ENCODE measurements around the gene SPOCK3. TPM values are rescaled to one million over a fixed set of nuclear protein-coding genes. Genes with fewer than 3 reads are reported as not detected.

SPOCK3 gene
- total RNA-seq, 4 donors from 2014 or later = 0.16 to 0.58 (median 0.36) TPM; not detected in 1

DNA sequence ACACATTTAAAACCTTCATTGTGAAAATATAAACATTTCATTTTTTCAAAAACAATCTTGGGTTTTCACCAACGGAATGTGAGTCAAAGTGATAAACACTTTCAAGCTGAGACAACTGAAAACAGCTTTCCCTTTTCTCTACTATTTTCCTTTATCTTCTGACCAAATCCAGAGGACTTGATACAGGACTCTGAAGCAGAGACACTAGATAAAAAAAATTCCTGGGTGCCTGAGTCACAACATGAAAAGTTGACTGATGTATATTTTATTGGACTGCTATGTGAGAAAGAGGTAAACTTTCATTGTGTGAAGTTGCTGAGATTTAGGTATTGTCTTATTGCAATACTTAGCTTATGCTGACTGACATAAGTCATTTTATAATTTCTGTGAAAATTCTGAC lies 411.2 kb downstream of the SPOCK3 start:
- no peaks in the 10 kb centered on the region for H3K36me3 ChIP-seq
- TF ChIP-seq, protein P1, sequence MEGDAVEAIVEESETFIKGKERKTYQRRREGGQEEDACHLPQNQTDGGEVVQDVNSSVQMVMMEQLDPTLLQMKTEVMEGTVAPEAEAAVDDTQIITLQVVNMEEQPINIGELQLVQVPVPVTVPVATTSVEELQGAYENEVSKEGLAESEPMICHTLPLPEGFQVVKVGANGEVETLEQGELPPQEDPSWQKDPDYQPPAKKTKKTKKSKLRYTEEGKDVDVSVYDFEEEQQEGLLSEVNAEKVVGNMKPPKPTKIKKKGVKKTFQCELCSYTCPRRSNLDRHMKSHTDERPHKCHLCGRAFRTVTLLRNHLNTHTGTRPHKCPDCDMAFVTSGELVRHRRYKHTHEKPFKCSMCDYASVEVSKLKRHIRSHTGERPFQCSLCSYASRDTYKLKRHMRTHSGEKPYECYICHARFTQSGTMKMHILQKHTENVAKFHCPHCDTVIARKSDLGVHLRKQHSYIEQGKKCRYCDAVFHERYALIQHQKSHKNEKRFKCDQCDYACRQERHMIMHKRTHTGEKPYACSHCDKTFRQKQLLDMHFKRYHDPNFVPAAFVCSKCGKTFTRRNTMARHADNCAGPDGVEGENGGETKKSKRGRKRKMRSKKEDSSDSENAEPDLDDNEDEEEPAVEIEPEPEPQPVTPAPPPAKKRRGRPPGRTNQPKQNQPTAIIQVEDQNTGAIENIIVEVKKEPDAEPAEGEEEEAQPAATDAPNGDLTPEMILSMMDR (IDR thresholded peaks at IDR 0.05 in 4 of 5, conservative IDR thresholded peaks at IDR 0.05 in 1 of 5) = no peak
- no peak for TF ChIP-seq POLR2A (IDR thresholded peaks at IDR 0.05)
- no peaks in the 10 kb centered on the region for H3K9me3 ChIP-seq
- in situ Hi-C loops (cut with MboI; ENCODE audit: low sequenced_read_pairs in 4 of 4) = no loop called here
- no peak overlapping the region for H3K27ac ChIP-seq
- H3K4me3 ChIP-seq = no peak overlapping the region
- H3K27me3 ChIP-seq = no peaks in the 10 kb centered on the region
- intact Hi-C loops (cut with DNase I; ENCODE audit: low total_unique reads) = no loop called here
- H3K4me1 ChIP-seq = no peaks in the 10 kb centered on the region
- DNase-seq (no peak), ATAC-seq (no peak)

DNA sequence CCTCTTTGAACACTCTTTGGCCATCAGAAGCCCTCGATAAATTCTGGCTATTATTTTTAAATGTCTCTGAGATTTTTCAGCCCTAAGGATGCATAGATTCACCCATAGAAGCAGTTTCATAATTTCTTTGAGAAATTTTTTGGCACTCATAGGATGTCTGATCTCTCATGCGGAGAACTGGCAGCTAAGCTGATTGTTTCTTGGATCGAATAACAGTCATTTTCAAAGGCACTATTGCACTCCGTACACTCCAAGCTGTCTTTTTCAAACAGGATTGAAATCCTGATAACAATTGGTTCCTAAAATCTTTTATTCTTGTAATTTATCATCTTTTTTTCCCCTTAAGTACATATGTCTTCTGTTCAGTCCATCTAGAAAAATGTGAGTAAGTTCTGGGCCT lies 411.9 kb downstream of the SPOCK3 start:
- H3K4me3 ChIP-seq = no peak overlapping the region
- no peaks in the 10 kb centered on the region for H3K9me3 ChIP-seq
- H3K27me3 ChIP-seq = no peaks in the 10 kb centered on the region
- ATAC-seq (no peak), DNase-seq (no peak)
- no peaks in the 10 kb centered on the region for H3K4me1 ChIP-seq
- intact Hi-C loops (cut with DNase I; ENCODE audit: low total_unique reads) (no loop called here), in situ Hi-C loops (cut with MboI; ENCODE audit: low sequenced_read_pairs in 4 of 4) (no loop called here)
- TF ChIP-seq POLR2A (IDR thresholded peaks at IDR 0.05) = no peak
- H3K27ac ChIP-seq = no peak overlapping the region
- H3K36me3 ChIP-seq = no peaks in the 10 kb centered on the region

DNA sequence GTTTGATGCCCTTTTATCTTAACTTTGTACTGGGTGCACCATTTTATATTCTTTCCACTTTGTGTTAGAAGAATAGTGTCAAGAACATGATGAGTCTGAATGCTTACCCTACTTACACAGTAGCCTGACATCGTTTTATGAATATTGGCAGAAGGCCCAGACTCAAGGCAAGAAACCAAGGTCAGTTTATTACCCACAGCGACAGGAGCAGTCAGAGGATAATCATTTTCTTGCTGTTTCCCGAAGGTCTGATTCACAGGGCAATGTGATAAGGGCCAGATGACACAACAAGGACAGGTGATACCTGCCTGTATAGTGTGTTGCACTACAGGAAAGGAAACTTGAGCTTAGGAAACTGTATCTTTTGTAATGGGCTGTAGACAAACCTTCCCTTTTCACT lies 417.4 kb downstream of the SPOCK3 start:
- in situ Hi-C loops (cut with MboI; ENCODE audit: low sequenced_read_pairs in 4 of 4) (no loop called here), intact Hi-C loops (cut with DNase I; ENCODE audit: low total_unique reads) (no loop called here)
- no peak overlapping the region for H3K27ac ChIP-seq
- H3K4me3 ChIP-seq = no peak overlapping the region
- no peaks in the 10 kb centered on the region for H3K9me3 ChIP-seq
- H3K4me1 ChIP-seq = no peaks in the 10 kb centered on the region
- TF ChIP-seq POLR2A (IDR thresholded peaks at IDR 0.05) = no peak
- TF ChIP-seq, protein P1 (IDR thresholded peaks at IDR 0.05 in 4 of 5, conservative IDR thresholded peaks at IDR 0.05 in 1 of 5) = no peak
- ATAC-seq (no peak), DNase-seq (no peak)
- H3K36me3 ChIP-seq = no peaks in the 10 kb centered on the region
- no peaks in the 10 kb centered on the region for H3K27me3 ChIP-seq

DNA sequence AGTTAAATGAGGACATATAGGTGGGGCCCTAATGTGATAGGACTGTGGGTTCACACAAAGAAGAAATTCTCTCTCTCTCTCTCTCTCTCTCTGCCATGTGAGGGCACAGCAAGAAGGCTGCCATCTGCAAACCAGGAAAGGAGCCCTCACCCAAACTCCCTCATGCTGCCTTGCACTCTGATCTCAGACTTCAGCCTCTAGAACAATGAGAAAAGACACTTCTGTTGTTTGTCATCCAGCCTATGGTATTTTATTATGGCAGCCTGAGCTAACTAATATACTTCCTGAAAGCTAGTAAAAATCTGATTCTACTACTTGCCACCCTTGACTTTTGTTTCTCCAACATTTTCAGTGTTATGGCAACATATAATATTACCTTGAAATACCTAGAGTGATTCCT lies 425.9 kb downstream of the SPOCK3 start:
- intact Hi-C loops (cut with DNase I; ENCODE audit: low total_unique reads) = no loop called here
- Histone ChIP-seq H3K27me3 (no peaks in the 10 kb centered on the region), H3K9me3 (no peaks in the 10 kb centered on the region), H3K27ac (no peak overlapping the region), H3K4me1 (no peaks in the 10 kb centered on the region), H3K4me3 (no peak overlapping the region), H3K36me3 (no peaks in the 10 kb centered on the region)
- in situ Hi-C loops (cut with MboI; ENCODE audit: low sequenced_read_pairs in 4 of 4) = no loop called here
- TF ChIP-seq, protein P1 (IDR thresholded peaks at IDR 0.05 in 4 of 5, conservative IDR thresholded peaks at IDR 0.05 in 1 of 5) = no peak
- TF ChIP-seq POLR2A (IDR thresholded peaks at IDR 0.05) = no peak
- no peak for ATAC-seq
- no peak for DNase-seq

DNA sequence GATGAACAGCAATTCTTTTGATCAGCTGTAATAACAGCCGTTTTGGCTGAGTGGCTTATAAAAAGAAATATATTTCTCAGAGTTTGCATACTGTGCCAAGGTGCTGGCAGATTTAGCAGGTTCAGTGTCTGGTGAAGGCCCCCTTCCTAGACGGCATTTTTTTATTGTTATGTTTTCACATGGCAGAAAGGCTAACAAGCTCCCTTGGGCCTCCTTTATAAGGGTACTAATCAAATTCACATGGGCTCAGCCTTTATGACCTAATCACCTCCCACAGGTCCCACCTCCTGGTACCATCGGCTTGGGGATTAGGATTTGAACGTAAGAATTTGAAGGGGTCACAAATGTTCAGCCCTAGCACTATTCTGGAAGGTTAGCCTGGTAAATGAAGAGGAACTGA lies 431.9 kb downstream of the SPOCK3 start:
- Histone ChIP-seq H3K27me3 (no peaks in the 10 kb centered on the region), H3K27ac (no peak overlapping the region), H3K9me3 (no peaks in the 10 kb centered on the region), H3K36me3 (no peaks in the 10 kb centered on the region), H3K4me1 (no peaks in the 10 kb centered on the region), H3K4me3 (no peak overlapping the region)
- in situ Hi-C loops (cut with MboI; ENCODE audit: low sequenced_read_pairs in 4 of 4) (no loop called here), intact Hi-C loops (cut with DNase I; ENCODE audit: low total_unique reads) (no loop called here)
- no peak for DNase-seq
- no peak for ATAC-seq
- TF ChIP-seq POLR2A (IDR thresholded peaks at IDR 0.05) = no peak
- TF ChIP-seq, protein P1 (IDR thresholded peaks at IDR 0.05 in 4 of 5, conservative IDR thresholded peaks at IDR 0.05 in 1 of 5) = no peak
